GM03348 (cell line): ENCODE data around the gene SMIM20.
"Not testable (repeated sequence)": the region's sequence is repeated elsewhere in the genome, so short reads cannot be mapped to it uniquely, and the experiment has no call there.

ENCODE experiments used
- DNase-seq: peaks from one replicate; pipeline ENCODE4 v3.0.0; 2012; ENCODE audit warnings: low spot score

SMIM20 gene

GRCh38 chr4:25890571-25891485, 23.2 kb upstream of the SMIM20 start:
- DNase-seq = no peak

GRCh38 chr4:25892796-25893195, 21.2 kb upstream of the SMIM20 start:
- DNase-seq = no peak

- DNase-seq = no peak
Measured at GRCh38 chr4:25896776-25897539, 17.1 kb upstream of the SMIM20 start.

- peak; percentile 12 for DNase-seq
Measured at GRCh38 chr4:25900310-25900709, 13.7 kb upstream of the SMIM20 start.

- no peak for DNase-seq
Measured at GRCh38 chr4:25901030-25901430, 13.0 kb upstream of the SMIM20 start.

- no peak for DNase-seq
Measured at GRCh38 chr4:25903900-25904747, 9.9 kb upstream of the SMIM20 start.

GRCh38 chr4:25904748-25905082, 9.3 kb upstream of the SMIM20 start:
- no peak for DNase-seq

GRCh38 chr4:25905371-25905770, 8.6 kb upstream of the SMIM20 start:
- no peak for DNase-seq

- DNase-seq = not testable (repeated sequence)
Measured at GRCh38 chr4:25906113-25906512, 7.9 kb upstream of the SMIM20 start.

GRCh38 chr4:25908491-25908901, 5.5 kb upstream of the SMIM20 start:
- DNase-seq = peak; percentile 92

GRCh38 chr4:25911356-25911755, 2.7 kb upstream of the SMIM20 start:
- no peak for DNase-seq

GRCh38 chr4:25913056-25913850, 767 bp upstream of the SMIM20 start:
- peak; percentile 29 for DNase-seq

- DNase-seq = no peak
Measured at GRCh38 chr4:25914670-25915352, 791 bp downstream of the SMIM20 start.

GRCh38 chr4:25915353-25915705, 1.3 kb downstream of the SMIM20 start:
- DNase-seq = peak; percentile 41

- DNase-seq = no peak
Measured at GRCh38 chr4:25916870-25917269, 2.9 kb downstream of the SMIM20 start.

GRCh38 chr4:25919676-25920075, 5.7 kb downstream of the SMIM20 start:
- no peak for DNase-seq

GRCh38 chr4:25921922-25922321, 7.9 kb downstream of the SMIM20 start:
- no peak for DNase-seq

GRCh38 chr4:25922812-25923369, 8.9 kb downstream of the SMIM20 start:
- no peak for DNase-seq

GRCh38 chr4:25923745-25924144, 9.7 kb downstream of the SMIM20 start:
- no peak for DNase-seq

- peak; percentile 51 for DNase-seq
Measured at GRCh38 chr4:25925486-25926201, 11.6 kb downstream of the SMIM20 start.
